A549 treated with ZK216348 at 1 μM for 4 hours (cell line): ENCODE results near the gene RGS10. TPM values are rescaled to one million over a fixed set of nuclear protein-coding genes. Genes with fewer than 3 reads are reported as not detected.

ENCODE experiments used
- total RNA-seq: library from RNA; stranded (reverse); fragments of 200-300 nt; extraction: Qiagen RNA extraction; gene quantifications from 5 replicates; pipeline ENCODE4 v1.2.3, GENCODE V29; 2022; ENCODE audit warnings: low read depth

Gene RGS10
- total RNA-seq = 47.6 to 59.2 TPM (median 52.0 TPM) in 5 replicates

GRCh38 chr10:119542357-119542987 is at the start of gene RGS10:
Gene RGS10 (minus strand): TSS chr10:119542719. CDS start chr10:119542638, 81 bp downstream.

Other genes starting within 250 kb of the RGS10 start
- 87.9 to 124 TPM (median 89.1 TPM) in 5 replicates for gene TIAL1, start 54.2 kb upstream of the RGS10 start, total RNA-seq
- gene BAG3, start 108.7 kb upstream of the RGS10 start, total RNA-seq = 153 to 221 TPM (median 220 TPM) in 5 replicates
- 7.0 to 11.2 TPM (median 9.6 TPM) in 5 replicates for gene INPP5F, start 183.3 kb upstream of the RGS10 start, total RNA-seq